HepG2 (cell line): ENCODE results near the gene GSTM2. TPM values are rescaled to one million over a fixed set of nuclear protein-coding genes. Genes with fewer than 3 reads are reported as not detected.

Experiments used
- ATAC-seq: fragments of 200-7000 bp; cut with Tn5 transposase; 3 replicates; pipeline ENCODE4 v1.9.1; 2020; ENCODE audit warnings: mild to moderate bottlenecking, moderate library complexity
- BruUV-seq: library from RNA; stranded (reverse); fragments of 400-500 nt; replicated peaks from 2 replicates; lab custom pipeline; 2021; lab: Mats Ljungman, UMichigan
- CTCF ChIA-PET: fragments of 300-600 bp; formaldehyde crosslinking; extraction: SDS; loops from one replicate; lab custom pipeline; 2021; ENCODE audit warnings: low total read pairs, inconsistent platforms, low intra/inter-chr PET ratio; lab: Yijun Ruan, JAX
- POLR2A ChIA-PET: fragments of 350-600 bp; sonication (Branson Sonifier 250); formaldehyde crosslinking; loops from one replicate; lab custom pipeline; 2020; ENCODE audit warnings: antibody characterized with exemption, inconsistent platforms; lab: Yijun Ruan, JAX
- DNase-seq: peaks from one replicate; pipeline ENCODE4 v3.0.0-alpha.2; 2015; ENCODE audit warnings: low spot score
- FAIRE-seq: peaks from 3 replicates; lab custom pipeline; 2011; peaks lifted over from hg19 to GRCh38; lab: Jason Lieb, UNC
- H2AFZ ChIP-seq: one replicate; pipeline ENCODE4 v1.6.1; 2011; ENCODE audit warnings: low read length, inconsistent platforms
- H3K27ac ChIP-seq: fragments of 300-600 bp; 3 replicates; pipeline ENCODE4 v1.8.0; 2011; ENCODE audit warnings: mixed run types, mild to moderate bottlenecking, mixed read lengths, low read length, inconsistent platforms; ENCODE audit not compliant: insufficient read depth; ENCODE audit errors: extremely low read length
- H3K27me3 ChIP-seq, 2 experiments: fragments of 200-600 bp in 1 of 2; 2 replicates in 1 of 2; 3 replicates in 1 of 2; pipeline versions ENCODE4 v1.6.0 to v1.8.0; 2011; ENCODE audit warnings: low read length in 2 of 2, mild to moderate bottlenecking in 2 of 2, moderate library complexity in 2 of 2, inconsistent platforms in 1 of 2; ENCODE audit not compliant: insufficient read depth in 2 of 2, control insufficient read depth in 1 of 2
- H3K36me3 ChIP-seq, 2 experiments: fragments of 200-600 bp in 1 of 2; replicated peaks in 1 of 2; 2 replicates in 1 of 2; 3 replicates in 1 of 2; pipeline versions ENCODE4 v1.5.1 to v1.8.0; 2011; ENCODE audit warnings: low read length in 2 of 2, inconsistent platforms in 1 of 2; ENCODE audit not compliant: insufficient read depth in 2 of 2, control insufficient read depth in 1 of 2
- H3K4me1 ChIP-seq: 2 replicates; pipeline ENCODE4 v1.5.1; 2012; ENCODE audit warnings: low read length, inconsistent platforms; ENCODE audit not compliant: insufficient read depth
- H3K4me2 ChIP-seq: 2 replicates; pipeline ENCODE4 v1.6.0; 2011; ENCODE audit warnings: low read depth, low read length, inconsistent platforms
- H3K4me3 ChIP-seq, 3 experiments: fragments of 200-600 bp in 1 of 3; sonication (generic), shearing (Covaris generic) in 1 of 3; replicated peaks in 1 of 3; 2 replicates each; pipeline ENCODE4 v1.5.1; 2011 to 2016; ENCODE audit warnings: low read length in 3 of 3, inconsistent platforms in 2 of 3, low read depth in 2 of 3, mild to moderate bottlenecking in 2 of 3, control low read depth in 1 of 3, mixed read lengths in 1 of 3; ENCODE audit not compliant: insufficient read depth in 1 of 3
- H3K79me2 ChIP-seq: one replicate; pipeline ENCODE4 v1.6.1; 2011; ENCODE audit warnings: low read length, inconsistent platforms; ENCODE audit not compliant: insufficient read depth
- H3K9ac ChIP-seq: 2 replicates; pipeline ENCODE4 v1.6.0; 2011; ENCODE audit warnings: mild to moderate bottlenecking, low read depth, low read length, inconsistent platforms; ENCODE audit not compliant: insufficient read depth
- H3K9me3 ChIP-seq: 2 replicates; pipeline ENCODE4 v1.5.1; 2012; ENCODE audit warnings: mild to moderate bottlenecking, low read length
- H4K20me1 ChIP-seq: 2 replicates; pipeline ENCODE4 v1.6.0; 2011; ENCODE audit warnings: inconsistent platforms, mild to moderate bottlenecking, low read length, moderate library complexity; ENCODE audit not compliant: insufficient read depth
- FOXA1 ChIP-seq, 2 experiments: fragments of 450-650 bp in 1 of 2; sonication (generic) in 1 of 2; formaldehyde crosslinking in 1 of 2; IDR thresholded peaks; 2 replicates each; pipeline versions ENCODE4 v1.4.0 to v1.6.1; 2016 to 2020; ENCODE audit warnings: missing genetic modification reagents in 1 of 2
- KAT2B ChIP-seq: fragments of 150-350 bp; IDR thresholded peaks from 2 replicates; pipeline ENCODE4 v1.6.1; 2014; ENCODE audit warnings: low read depth, low read length, borderline replicate concordance
- MAFF ChIP-seq: IDR thresholded peaks from 2 replicates; pipeline ENCODE4 v1.6.1; 2011; ENCODE audit warnings: low read depth, low read length, improper control_type of control experiment
- MAFK ChIP-seq, 2 experiments: IDR thresholded peaks in 1 of 2; conservative IDR thresholded peaks in 1 of 2; 2 replicates each; pipeline ENCODE4 v1.6.1; 2011; ENCODE audit warnings: improper control_type of control experiment in 2 of 2, low read length in 2 of 2
- ZNF451 ChIP-seq: sonication (generic); formaldehyde crosslinking; IDR thresholded peaks from 2 replicates; pipeline ENCODE4 v1.5.0; 2020; ENCODE audit warnings: mild to moderate bottlenecking, missing genetic modification reagents
- ZNF552 ChIP-seq: sonication (generic); formaldehyde crosslinking; IDR thresholded peaks from 2 replicates; pipeline ENCODE4 v1.9.0; 2022; ENCODE audit warnings: missing genetic modification reagents, mild to moderate bottlenecking, borderline replicate concordance
- ZNF577 ChIP-seq: sonication (generic); formaldehyde crosslinking; IDR thresholded peaks from 2 replicates; pipeline ENCODE4 v1.4.0; 2020; ENCODE audit warnings: mild to moderate bottlenecking, low read depth, missing genetic modification reagents, borderline replicate concordance
- ZNF670 ChIP-seq: sonication (generic); formaldehyde crosslinking; IDR thresholded peaks from 2 replicates; pipeline ENCODE4 v1.8.0; 2022; ENCODE audit warnings: mild to moderate bottlenecking, missing genetic modification reagents, borderline replicate concordance
- WGBS: methylation state at CpG from one replicate; pipeline ENCODE4 v1.1.6; 2017; ENCODE audit warnings: low lambda C conversion rate; 5-methylcytosine and 5-hydroxymethylcytosine counted together
- in situ Hi-C: cut with HindIII; loops from 2 replicates; pipeline ENCODE4 v1.10.0; 2017; ENCODE audit warnings: low pct_unique_long_range_greater_than_20kb; ENCODE audit not compliant: extremely low pct_ligation_motif_present
- intact Hi-C: fragments of 100-400 bp; cut with micrococcal nuclease; formaldehyde crosslinking; loops from one replicate; pipeline ENCODE4 v1.10.0; 2022; ENCODE audit not compliant: unreplicated experiment
- polyA plus RNA-seq, 8 experiments: library from polyadenylated mRNA; depleted of rRNA in 3 of 8; stranded (reverse) in 7 of 8; unstranded in 1 of 8; fragments of >200 nt; fragmentation: Illumina TruSeq in 4 of 8; extraction: Trizol in 4 of 8; gene quantifications; 2 replicates each; pipeline versions ENCODE4 v1.2.1 to v1.2.3, GENCODE V29; 2011 to 2016; ENCODE audit warnings: low read depth in 4 of 8, missing spikeins in 1 of 8, mixed read lengths in 1 of 8; ENCODE audit not compliant: insufficient read depth in 1 of 8
- total RNA-seq, 5 experiments: library from RNA; depleted of rRNA; stranded (reverse); fragments of >200 nt; fragmentation: Illumina TruSeq; extraction: Trizol; gene quantifications; 2 replicates each; pipeline ENCODE4 v1.2.3, GENCODE V29; 2016; ENCODE audit warnings: low read depth in 1 of 5
- TF ChIP-seq, protein P1 (sequence below): sonication (generic); formaldehyde crosslinking; IDR thresholded peaks from 2 replicates; pipeline ENCODE4 v1.4.0; 2020; ENCODE audit warnings: missing genetic modification reagents
- TF ChIP-seq, protein P2 (sequence below): sonication (generic); formaldehyde crosslinking; IDR thresholded peaks from 2 replicates; pipeline ENCODE4 v1.4.0; 2020; ENCODE audit warnings: missing genetic modification reagents
- TF ChIP-seq, protein P3 (sequence below): sonication (generic); formaldehyde crosslinking; IDR thresholded peaks from 2 replicates; pipeline ENCODE4 v1.5.1; 2020; ENCODE audit warnings: mild to moderate bottlenecking, missing genetic modification reagents, borderline replicate concordance

Gene GSTM2
- total and polyA plus RNA-seq, 2 of the 13 experiments (the other 11 are each of a cell fraction or from before 2014, with no cell fraction given), result 7.0 to 15.0 TPM

DNA sequence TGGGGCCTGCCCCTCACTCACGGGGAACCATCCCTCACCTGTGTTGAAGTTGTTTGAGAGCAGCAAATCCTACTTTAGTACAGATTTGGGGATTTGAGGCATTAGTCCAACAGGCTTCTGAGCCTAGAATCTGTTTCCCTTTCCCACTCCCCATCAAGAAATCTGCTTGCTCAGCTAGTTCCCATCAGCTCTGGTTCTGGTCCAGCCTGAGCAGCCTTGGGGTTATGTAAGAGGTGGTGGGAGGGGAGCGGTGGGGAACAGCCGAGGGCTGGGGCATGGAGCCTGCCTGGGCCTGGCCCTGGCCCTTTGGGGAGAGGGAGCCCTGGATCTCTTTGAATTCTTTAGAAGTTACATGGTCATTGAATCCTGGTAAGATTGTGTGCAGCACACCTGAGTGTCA is 48.3 kb downstream of the GSTM2 start:
- intact Hi-C loops, result loop anchor here (10.0 kb wide), 1 partner anchor 269 kb away; the partner anchor contains the start of gene AHCYL1
- Histone ChIP-seq H3K4me3 (no peak overlapping the region), H3K9me3 (no peaks in the 10 kb centered on the region), H3K27me3 (peaks cover 3 to 35% of the 10 kb centered on the region in 2 experiments; a peak in 3 of 5 replicates), H3K36me3 (no peaks in the 10 kb centered on the region), H2AFZ (no peak overlapping the region), H3K4me1 (no peaks in the 10 kb centered on the region), H3K79me2 (no peaks in the 10 kb centered on the region), H4K20me1 (no peaks in the 10 kb centered on the region), H3K27ac (no peak overlapping the region), H3K4me2 (no peak overlapping the region), H3K9ac (no peak overlapping the region)
- FAIRE-seq, result no peak
- DNase-seq, result no peak
- no TSS peak for BruUV-seq
- 42% methylated on average over 3 of the region's 3 CpGs for WGBS
- in situ Hi-C loops, result loop anchor here (5.0 to 10.0 kb wide), 3 partner anchors 51 to 171 kb away; partner anchors contain the start of genes GNAI3 and GSTM2
- ChIA-PET CTCF (no interaction called here), POLR2A (no interaction called here)
- TF ChIP-seq ZNF451 (CRISPR knock-in tag) (no peak), MAFF (0 out of 2 replicates have a peak, but pooled peaks have one; percentile 20), MAFK (conservative IDR thresholded peaks at IDR 0.05 in 1 of 2, IDR thresholded peaks at IDR 0.05 in 1 of 2; ENCODE audit: low read length in 2 of 2) (peak; percentile 37 to 69; a peak in 3 of 4 replicates)
- no peak for ATAC-seq

DNA sequence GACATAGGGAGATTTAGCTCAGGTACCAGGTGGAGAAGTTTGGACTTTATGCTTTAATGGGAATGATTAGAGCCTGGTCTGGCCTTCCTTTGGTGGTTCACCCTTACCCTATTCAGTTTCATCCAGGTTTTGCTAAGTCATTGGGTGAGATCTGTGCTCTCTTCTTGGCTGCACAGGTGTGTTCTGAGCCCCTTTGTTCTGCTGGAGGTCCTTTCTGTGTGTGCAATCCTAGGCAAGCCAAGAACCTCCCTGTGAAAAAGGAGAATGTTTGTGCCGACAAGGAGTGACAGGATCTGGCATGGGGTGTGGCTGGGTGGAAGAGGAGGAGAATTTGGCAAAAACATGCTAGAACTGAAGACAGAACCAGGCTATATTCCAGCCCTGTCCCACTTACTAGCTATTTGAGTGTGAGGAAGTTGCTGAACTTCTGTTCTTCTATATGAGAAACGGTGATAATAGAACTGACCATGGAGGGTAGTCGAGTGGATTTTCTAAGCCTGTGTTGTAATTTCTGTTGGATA is 48.8 kb downstream of the GSTM2 start:
- intact Hi-C loops, result loop anchor here (10.0 kb wide), 1 partner anchor 268 kb away; the partner anchor contains the start of gene AHCYL1
- TF ChIP-seq, protein P1, sequence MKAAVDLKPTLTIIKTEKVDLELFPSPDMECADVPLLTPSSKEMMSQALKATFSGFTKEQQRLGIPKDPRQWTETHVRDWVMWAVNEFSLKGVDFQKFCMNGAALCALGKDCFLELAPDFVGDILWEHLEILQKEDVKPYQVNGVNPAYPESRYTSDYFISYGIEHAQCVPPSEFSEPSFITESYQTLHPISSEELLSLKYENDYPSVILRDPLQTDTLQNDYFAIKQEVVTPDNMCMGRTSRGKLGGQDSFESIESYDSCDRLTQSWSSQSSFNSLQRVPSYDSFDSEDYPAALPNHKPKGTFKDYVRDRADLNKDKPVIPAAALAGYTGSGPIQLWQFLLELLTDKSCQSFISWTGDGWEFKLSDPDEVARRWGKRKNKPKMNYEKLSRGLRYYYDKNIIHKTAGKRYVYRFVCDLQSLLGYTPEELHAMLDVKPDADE (CRISPR knock-in tag), result no peak
- no peak for TF ChIP-seq ZNF552 (CRISPR knock-in tag)
- TF ChIP-seq FOXA1 (IDR thresholded peaks at IDR 0.05), result no peak
- no peak for TF ChIP-seq FOXA1 (CRISPR knock-in tag; IDR thresholded peaks at IDR 0.05)
- TF ChIP-seq, protein P2, sequence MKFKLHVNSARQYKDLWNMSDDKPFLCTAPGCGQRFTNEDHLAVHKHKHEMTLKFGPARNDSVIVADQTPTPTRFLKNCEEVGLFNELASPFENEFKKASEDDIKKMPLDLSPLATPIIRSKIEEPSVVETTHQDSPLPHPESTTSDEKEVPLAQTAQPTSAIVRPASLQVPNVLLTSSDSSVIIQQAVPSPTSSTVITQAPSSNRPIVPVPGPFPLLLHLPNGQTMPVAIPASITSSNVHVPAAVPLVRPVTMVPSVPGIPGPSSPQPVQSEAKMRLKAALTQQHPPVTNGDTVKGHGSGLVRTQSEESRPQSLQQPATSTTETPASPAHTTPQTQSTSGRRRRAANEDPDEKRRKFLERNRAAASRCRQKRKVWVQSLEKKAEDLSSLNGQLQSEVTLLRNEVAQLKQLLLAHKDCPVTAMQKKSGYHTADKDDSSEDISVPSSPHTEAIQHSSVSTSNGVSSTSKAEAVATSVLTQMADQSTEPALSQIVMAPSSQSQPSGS (CRISPR knock-in tag), result no peak
- TF ChIP-seq ZNF577 (CRISPR knock-in tag), result no peak
- no peak for TF ChIP-seq KAT2B
- TF ChIP-seq, protein P3, sequence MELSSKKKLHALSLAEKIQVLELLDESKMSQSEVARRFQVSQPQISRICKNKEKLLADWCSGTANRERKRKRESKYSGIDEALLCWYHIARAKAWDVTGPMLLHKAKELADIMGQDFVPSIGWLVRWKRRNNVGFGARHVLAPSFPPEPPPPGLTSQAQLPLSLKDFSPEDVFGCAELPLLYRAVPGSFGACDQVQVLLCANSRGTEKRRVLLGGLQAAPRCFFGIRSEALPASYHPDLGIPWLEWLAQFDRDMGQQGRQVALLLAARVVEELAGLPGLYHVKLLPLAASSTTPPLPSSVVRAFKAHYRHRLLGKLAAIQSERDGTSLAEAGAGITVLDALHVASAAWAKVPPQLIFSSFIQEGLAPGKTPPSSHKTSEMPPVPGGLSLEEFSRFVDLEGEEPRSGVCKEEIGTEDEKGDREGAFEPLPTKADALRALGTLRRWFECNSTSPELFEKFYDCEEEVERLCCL (CRISPR knock-in tag), result no peak
- TF ChIP-seq ZNF670 (CRISPR knock-in tag), result no peak

More for the DNA sequence above, 48.8 kb downstream of the GSTM2 start:
- Histone ChIP-seq H3K9me3 (no peaks in the 10 kb centered on the region), H3K4me2 (no peak overlapping the region), H3K27ac (no peak overlapping the region), H3K36me3 (no peaks in the 10 kb centered on the region), H3K9ac (no peak overlapping the region), H3K4me3 (no peak overlapping the region), H3K79me2 (no peaks in the 10 kb centered on the region), H4K20me1 (no peaks in the 10 kb centered on the region), H3K27me3 (peaks cover 3 to 35% of the 10 kb centered on the region in 2 experiments; a peak in 3 of 5 replicates), H2AFZ (no peak overlapping the region), H3K4me1 (no peaks in the 10 kb centered on the region)
- FAIRE-seq (no peak), DNase-seq (no peak), ATAC-seq (no peak)
- in situ Hi-C loops, result loop anchor here (5.0 to 10.0 kb wide), 3 partner anchors 52 to 172 kb away; partner anchors contain the start of genes GNAI3 and GSTM2
- ChIA-PET CTCF (no interaction called here), POLR2A (no interaction called here)
- BruUV-seq, result no TSS peak
- 7% methylated on average over 3 of the region's 3 CpGs for WGBS
